GM19239 (cell line): Measurements from ENCODE around the gene KRTAP6-1.

Experiments
- DNase-seq: peaks from one replicate; pipeline ENCODE4 v3.0.0; 2011; ENCODE audit warnings: low spot score; ENCODE audit not compliant: insufficient read length
- FAIRE-seq: peaks from 2 replicates; lab custom pipeline; 2011; peaks lifted over from hg19 to GRCh38; lab: Jason Lieb, UNC

The KRTAP6-1 gene

GRCh38 chr21:30580132-30580531 lies 33.6 kb downstream of the KRTAP6-1 start:
- FAIRE-seq = no peak
- no peak for DNase-seq

GRCh38 chr21:30579346-30579745 lies 34.4 kb downstream of the KRTAP6-1 start:
- FAIRE-seq (no peak), DNase-seq (no peak)

GRCh38 chr21:30577766-30578165 lies 36.0 kb downstream of the KRTAP6-1 start:
- DNase-seq (no peak), FAIRE-seq (no peak)

GRCh38 chr21:30567617-30568016 lies 46.1 kb downstream of the KRTAP6-1 start:
- FAIRE-seq (no peak), DNase-seq (no peak)

GRCh38 chr21:30563630-30564029 lies 50.1 kb downstream of the KRTAP6-1 start:
- FAIRE-seq (no peak), DNase-seq (no peak)
